Measurements from ENCODE around the gene PTPN18. TPM values are rescaled to one million over a fixed set of nuclear protein-coding genes. Genes with fewer than 3 reads are reported as not detected.

The PTPN18 gene
- total RNA-seq, 1 experiment from 2014 or later: 15.7 TPM

- peaks cover 35% of the 10 kb centered on the region for H3K27me3 Mint-ChIP-seq (ENCODE audit: low read depth)
- ATAC-seq: no peak
- peaks cover 17% of the 10 kb centered on the region for H3K4me1 Mint-ChIP-seq
- H3K9me3 Mint-ChIP-seq: no peaks in the 10 kb centered on the region
- POLR2A ChIA-PET: no interaction called here
- CTCF ChIA-PET: interaction anchor here (1.3 to 3.6 kb wide), 2 partner anchors 19 to 21 kb away, joined by 3 to 13 read pairs; no protein-coding TSS in a partner anchor
- no peak overlapping the region for H3K27ac Mint-ChIP-seq
- no peak for TF ChIP-seq USF1 (CRISPR knock-in tag; IDR thresholded peaks at IDR 0.05)
- TF ChIP-seq FOXK1 (CRISPR knock-in tag; IDR thresholded peaks at IDR 0.05): no peak
- TF ChIP-seq ETV6 (CRISPR knock-in tag; IDR thresholded peaks at IDR 0.05): no peak
- TF ChIP-seq ZNF263 (CRISPR knock-in tag; IDR thresholded peaks at IDR 0.05; ENCODE audit: low read depth): no peak
- no peak for TF ChIP-seq ZBTB21 (CRISPR knock-in tag; IDR thresholded peaks at IDR 0.05; ENCODE audit: borderline replicate concordance)
- TF ChIP-seq, protein P1, sequence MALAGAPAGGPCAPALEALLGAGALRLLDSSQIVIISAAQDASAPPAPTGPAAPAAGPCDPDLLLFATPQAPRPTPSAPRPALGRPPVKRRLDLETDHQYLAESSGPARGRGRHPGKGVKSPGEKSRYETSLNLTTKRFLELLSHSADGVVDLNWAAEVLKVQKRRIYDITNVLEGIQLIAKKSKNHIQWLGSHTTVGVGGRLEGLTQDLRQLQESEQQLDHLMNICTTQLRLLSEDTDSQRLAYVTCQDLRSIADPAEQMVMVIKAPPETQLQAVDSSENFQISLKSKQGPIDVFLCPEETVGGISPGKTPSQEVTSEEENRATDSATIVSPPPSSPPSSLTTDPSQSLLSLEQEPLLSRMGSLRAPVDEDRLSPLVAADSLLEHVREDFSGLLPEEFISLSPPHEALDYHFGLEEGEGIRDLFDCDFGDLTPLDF (CRISPR knock-in tag; IDR thresholded peaks at IDR 0.05): no peak
- TF ChIP-seq, protein P2, sequence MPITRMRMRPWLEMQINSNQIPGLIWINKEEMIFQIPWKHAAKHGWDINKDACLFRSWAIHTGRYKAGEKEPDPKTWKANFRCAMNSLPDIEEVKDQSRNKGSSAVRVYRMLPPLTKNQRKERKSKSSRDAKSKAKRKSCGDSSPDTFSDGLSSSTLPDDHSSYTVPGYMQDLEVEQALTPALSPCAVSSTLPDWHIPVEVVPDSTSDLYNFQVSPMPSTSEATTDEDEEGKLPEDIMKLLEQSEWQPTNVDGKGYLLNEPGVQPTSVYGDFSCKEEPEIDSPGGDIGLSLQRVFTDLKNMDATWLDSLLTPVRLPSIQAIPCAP (CRISPR knock-in tag; IDR thresholded peaks at IDR 0.05): no peak
- TF ChIP-seq, protein P3, sequence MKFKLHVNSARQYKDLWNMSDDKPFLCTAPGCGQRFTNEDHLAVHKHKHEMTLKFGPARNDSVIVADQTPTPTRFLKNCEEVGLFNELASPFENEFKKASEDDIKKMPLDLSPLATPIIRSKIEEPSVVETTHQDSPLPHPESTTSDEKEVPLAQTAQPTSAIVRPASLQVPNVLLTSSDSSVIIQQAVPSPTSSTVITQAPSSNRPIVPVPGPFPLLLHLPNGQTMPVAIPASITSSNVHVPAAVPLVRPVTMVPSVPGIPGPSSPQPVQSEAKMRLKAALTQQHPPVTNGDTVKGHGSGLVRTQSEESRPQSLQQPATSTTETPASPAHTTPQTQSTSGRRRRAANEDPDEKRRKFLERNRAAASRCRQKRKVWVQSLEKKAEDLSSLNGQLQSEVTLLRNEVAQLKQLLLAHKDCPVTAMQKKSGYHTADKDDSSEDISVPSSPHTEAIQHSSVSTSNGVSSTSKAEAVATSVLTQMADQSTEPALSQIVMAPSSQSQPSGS (CRISPR knock-in tag; IDR thresholded peaks at IDR 0.05; ENCODE audit: borderline replicate concordance, low read depth): no peak
- no peak for TF ChIP-seq SMAD4 (CRISPR knock-in tag; IDR thresholded peaks at IDR 0.05)
- TF ChIP-seq NR2C2 (CRISPR knock-in tag; IDR thresholded peaks at IDR 0.05): no peak
- no peak for TF ChIP-seq ZNF423 (CRISPR knock-in tag; IDR thresholded peaks at IDR 0.05)
- TF ChIP-seq, protein P4, sequence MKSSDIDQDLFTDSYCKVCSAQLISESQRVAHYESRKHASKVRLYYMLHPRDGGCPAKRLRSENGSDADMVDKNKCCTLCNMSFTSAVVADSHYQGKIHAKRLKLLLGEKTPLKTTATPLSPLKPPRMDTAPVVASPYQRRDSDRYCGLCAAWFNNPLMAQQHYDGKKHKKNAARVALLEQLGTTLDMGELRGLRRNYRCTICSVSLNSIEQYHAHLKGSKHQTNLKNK (CRISPR knock-in tag; IDR thresholded peaks at IDR 0.05): no peak
- no peak for DNase-seq (ENCODE audit: low spot score)
- peak overlapping the region; percentile 78 for H3K4me3 Mint-ChIP-seq
- peaks cover 5% of the 10 kb centered on the region; the same call in 1 of the 2 replicates for H3K36me3 Mint-ChIP-seq
Measured at GRCh38 chr2:130354139-130354428, 1.8 kb upstream of the PTPN18 start.

- Mint-ChIP-seq H3K4me3 (peak overlapping the region; percentile 78), H3K36me3 (no peaks in the 10 kb centered on the region), H3K9me3 (0 out of 2 replicates have a peak, but pooled peaks cover 5% of the 10 kb centered on the region), H3K4me1 (peaks cover 17% of the 10 kb centered on the region), H3K27me3 (ENCODE audit: low read depth) (peaks cover 35% of the 10 kb centered on the region), H3K27ac (no peak overlapping the region)
- DNase-seq (ENCODE audit: low spot score): no peak
- ChIA-PET CTCF (interaction anchor here (1.4 to 3.6 kb wide), 3 partner anchors 8 to 18 kb away, joined by 3 to 13 read pairs (median 11); partner anchors contain the start of gene IMP4), POLR2A (no interaction called here)
- ATAC-seq: no peak
- TF ChIP-seq, protein P5, sequence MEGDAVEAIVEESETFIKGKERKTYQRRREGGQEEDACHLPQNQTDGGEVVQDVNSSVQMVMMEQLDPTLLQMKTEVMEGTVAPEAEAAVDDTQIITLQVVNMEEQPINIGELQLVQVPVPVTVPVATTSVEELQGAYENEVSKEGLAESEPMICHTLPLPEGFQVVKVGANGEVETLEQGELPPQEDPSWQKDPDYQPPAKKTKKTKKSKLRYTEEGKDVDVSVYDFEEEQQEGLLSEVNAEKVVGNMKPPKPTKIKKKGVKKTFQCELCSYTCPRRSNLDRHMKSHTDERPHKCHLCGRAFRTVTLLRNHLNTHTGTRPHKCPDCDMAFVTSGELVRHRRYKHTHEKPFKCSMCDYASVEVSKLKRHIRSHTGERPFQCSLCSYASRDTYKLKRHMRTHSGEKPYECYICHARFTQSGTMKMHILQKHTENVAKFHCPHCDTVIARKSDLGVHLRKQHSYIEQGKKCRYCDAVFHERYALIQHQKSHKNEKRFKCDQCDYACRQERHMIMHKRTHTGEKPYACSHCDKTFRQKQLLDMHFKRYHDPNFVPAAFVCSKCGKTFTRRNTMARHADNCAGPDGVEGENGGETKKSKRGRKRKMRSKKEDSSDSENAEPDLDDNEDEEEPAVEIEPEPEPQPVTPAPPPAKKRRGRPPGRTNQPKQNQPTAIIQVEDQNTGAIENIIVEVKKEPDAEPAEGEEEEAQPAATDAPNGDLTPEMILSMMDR (IDR thresholded peaks at IDR 0.05): no peak
- no peak for TF ChIP-seq JAZF1 (CRISPR knock-in tag; IDR thresholded peaks at IDR 0.05)
- no peak for TF ChIP-seq ZNF138 (CRISPR knock-in tag; conservative IDR thresholded peaks at IDR 0.05)
- no peak for TF ChIP-seq ZNF219 (CRISPR knock-in tag; IDR thresholded peaks at IDR 0.05; ENCODE audit: borderline replicate concordance)
- no peak for TF ChIP-seq GABPB1 (CRISPR knock-in tag; IDR thresholded peaks at IDR 0.05)
- no peak for TF ChIP-seq CREB1 (CRISPR knock-in tag; IDR thresholded peaks at IDR 0.05)
- TF ChIP-seq, protein P6, sequence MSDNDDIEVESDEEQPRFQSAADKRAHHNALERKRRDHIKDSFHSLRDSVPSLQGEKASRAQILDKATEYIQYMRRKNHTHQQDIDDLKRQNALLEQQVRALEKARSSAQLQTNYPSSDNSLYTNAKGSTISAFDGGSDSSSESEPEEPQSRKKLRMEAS (CRISPR knock-in tag; IDR thresholded peaks at IDR 0.05): no peak
- TF ChIP-seq ZNF425 (CRISPR knock-in tag; conservative IDR thresholded peaks at IDR 0.05): no peak
- TF ChIP-seq SMAD4 (CRISPR knock-in tag; IDR thresholded peaks at IDR 0.05): no peak
- no peak for TF ChIP-seq ZNF232 (CRISPR knock-in tag; IDR thresholded peaks at IDR 0.05)
- TF ChIP-seq, protein P7, sequence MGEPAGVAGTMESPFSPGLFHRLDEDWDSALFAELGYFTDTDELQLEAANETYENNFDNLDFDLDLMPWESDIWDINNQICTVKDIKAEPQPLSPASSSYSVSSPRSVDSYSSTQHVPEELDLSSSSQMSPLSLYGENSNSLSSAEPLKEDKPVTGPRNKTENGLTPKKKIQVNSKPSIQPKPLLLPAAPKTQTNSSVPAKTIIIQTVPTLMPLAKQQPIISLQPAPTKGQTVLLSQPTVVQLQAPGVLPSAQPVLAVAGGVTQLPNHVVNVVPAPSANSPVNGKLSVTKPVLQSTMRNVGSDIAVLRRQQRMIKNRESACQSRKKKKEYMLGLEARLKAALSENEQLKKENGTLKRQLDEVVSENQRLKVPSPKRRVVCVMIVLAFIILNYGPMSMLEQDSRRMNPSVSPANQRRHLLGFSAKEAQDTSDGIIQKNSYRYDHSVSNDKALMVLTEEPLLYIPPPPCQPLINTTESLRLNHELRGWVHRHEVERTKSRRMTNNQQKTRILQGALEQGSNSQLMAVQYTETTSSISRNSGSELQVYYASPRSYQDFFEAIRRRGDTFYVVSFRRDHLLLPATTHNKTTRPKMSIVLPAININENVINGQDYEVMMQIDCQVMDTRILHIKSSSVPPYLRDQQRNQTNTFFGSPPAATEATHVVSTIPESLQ (CRISPR knock-in tag; IDR thresholded peaks at IDR 0.05): no peak
- TF ChIP-seq ZNF263 (CRISPR knock-in tag; IDR thresholded peaks at IDR 0.05; ENCODE audit: low read depth): no peak
- TF ChIP-seq TEAD1 (CRISPR knock-in tag; IDR thresholded peaks at IDR 0.05): no peak
- TF ChIP-seq TCF7 (CRISPR knock-in tag; IDR thresholded peaks at IDR 0.05; ENCODE audit: low read depth): no peak
- TF ChIP-seq ZNF423 (CRISPR knock-in tag; IDR thresholded peaks at IDR 0.05): no peak
- no peak for TF ChIP-seq ETV6 (CRISPR knock-in tag; IDR thresholded peaks at IDR 0.05)
- no peak for TF ChIP-seq NFATC4 (CRISPR knock-in tag; IDR thresholded peaks at IDR 0.05)
Measured at GRCh38 chr2:130355172-130355577, 681 bp upstream of the PTPN18 start.
